ENCODE measurements around the gene ANKH.

DNA sequence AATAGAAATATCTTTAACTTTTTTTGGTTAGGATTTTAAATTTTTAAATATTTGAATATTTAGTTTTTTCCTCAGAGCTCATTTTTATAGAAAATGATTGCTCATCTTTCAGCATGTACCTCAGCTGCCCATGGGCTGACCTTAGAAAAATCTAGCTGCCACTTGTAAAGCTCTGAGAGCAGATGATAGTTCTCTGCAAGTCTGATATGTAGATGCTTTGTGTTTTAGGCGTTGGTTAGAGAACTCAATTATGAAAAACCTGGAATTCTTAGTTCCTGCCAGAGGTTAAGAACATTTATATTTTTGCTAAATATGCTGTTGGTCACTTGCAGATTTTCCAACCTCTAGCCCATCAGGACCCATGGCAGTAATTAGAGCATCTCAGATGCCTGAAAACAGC is 192.0 kb downstream of the ANKH start:
- no peak for TF ChIP-seq POLR2A (IDR thresholded peaks at IDR 0.05)
- TF ChIP-seq, protein P1, sequence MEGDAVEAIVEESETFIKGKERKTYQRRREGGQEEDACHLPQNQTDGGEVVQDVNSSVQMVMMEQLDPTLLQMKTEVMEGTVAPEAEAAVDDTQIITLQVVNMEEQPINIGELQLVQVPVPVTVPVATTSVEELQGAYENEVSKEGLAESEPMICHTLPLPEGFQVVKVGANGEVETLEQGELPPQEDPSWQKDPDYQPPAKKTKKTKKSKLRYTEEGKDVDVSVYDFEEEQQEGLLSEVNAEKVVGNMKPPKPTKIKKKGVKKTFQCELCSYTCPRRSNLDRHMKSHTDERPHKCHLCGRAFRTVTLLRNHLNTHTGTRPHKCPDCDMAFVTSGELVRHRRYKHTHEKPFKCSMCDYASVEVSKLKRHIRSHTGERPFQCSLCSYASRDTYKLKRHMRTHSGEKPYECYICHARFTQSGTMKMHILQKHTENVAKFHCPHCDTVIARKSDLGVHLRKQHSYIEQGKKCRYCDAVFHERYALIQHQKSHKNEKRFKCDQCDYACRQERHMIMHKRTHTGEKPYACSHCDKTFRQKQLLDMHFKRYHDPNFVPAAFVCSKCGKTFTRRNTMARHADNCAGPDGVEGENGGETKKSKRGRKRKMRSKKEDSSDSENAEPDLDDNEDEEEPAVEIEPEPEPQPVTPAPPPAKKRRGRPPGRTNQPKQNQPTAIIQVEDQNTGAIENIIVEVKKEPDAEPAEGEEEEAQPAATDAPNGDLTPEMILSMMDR (IDR thresholded peaks at IDR 0.05), result no peak
- TF ChIP-seq POLR2AphosphoS5 (IDR thresholded peaks at IDR 0.05; ENCODE audit: insufficient read depth in 1 of 2, low read depth in 1 of 2), result no peak
